Kidney capillary endothelial cell (primary cell): ENCODE results near the gene TMEM171.

Experiments
- DNase-seq: peaks from one replicate; pipeline ENCODE4 v3.0.0-alpha.2; 2018; ENCODE audit warnings: low spot score

TMEM171 gene

GRCh38 chr5:73121119-73121463 is 716 bp downstream of the TMEM171 start:
- DNase-seq, result peak; percentile 7

- DNase-seq, result peak; percentile 48
These were observed 2.8 kb downstream of the TMEM171 start for GRCh38 chr5:73122875-73123810.

GRCh38 chr5:73125289-73125688 is 4.9 kb downstream of the TMEM171 start:
- DNase-seq, result no peak

GRCh38 chr5:73126381-73126780 is 6.0 kb downstream of the TMEM171 start:
- DNase-seq, result no peak

- no peak for DNase-seq
These were observed 6.6 kb downstream of the TMEM171 start for GRCh38 chr5:73126957-73127356.

- no peak for DNase-seq
These were observed 8.8 kb downstream of the TMEM171 start for GRCh38 chr5:73129143-73129542.

- DNase-seq, result no peak
These were observed 10.4 kb downstream of the TMEM171 start for GRCh38 chr5:73130811-73131210.

GRCh38 chr5:73131711-73132425 is 11.5 kb downstream of the TMEM171 start:
- no peak for DNase-seq

- no peak for DNase-seq
These were observed 12.4 kb downstream of the TMEM171 start for GRCh38 chr5:73132759-73133158.

GRCh38 chr5:73135021-73135420 is 14.6 kb downstream of the TMEM171 start:
- DNase-seq, result no peak

GRCh38 chr5:73135429-73136054 is 15.2 kb downstream of the TMEM171 start:
- no peak for DNase-seq

- no peak for DNase-seq
These were observed 15.7 kb downstream of the TMEM171 start for GRCh38 chr5:73136055-73136562.

- DNase-seq, result no peak
These were observed 17.5 kb downstream of the TMEM171 start for GRCh38 chr5:73137563-73138530.

GRCh38 chr5:73139485-73139884 is 19.1 kb downstream of the TMEM171 start:
- DNase-seq, result no peak

- no peak for DNase-seq
These were observed 20.4 kb downstream of the TMEM171 start for GRCh38 chr5:73140801-73141200.

GRCh38 chr5:73142035-73142434 is 21.7 kb downstream of the TMEM171 start:
- DNase-seq, result no peak

GRCh38 chr5:73143716-73144115 is 23.3 kb downstream of the TMEM171 start:
- DNase-seq, result no peak

GRCh38 chr5:73149540-73149939 is 29.2 kb downstream of the TMEM171 start:
- DNase-seq, result no peak

GRCh38 chr5:73150876-73151275 is 30.5 kb downstream of the TMEM171 start:
- DNase-seq, result no peak

GRCh38 chr5:73151766-73152410 is 31.5 kb downstream of the TMEM171 start:
- DNase-seq, result no peak
